Inferior parietal cortex (tissue), 1 donor: ENCODE measurements around the gene REPIN1.
A peak's percentile ranks its signal among the peaks of the same experiment; 100 is the strongest.
"Not testable (repeated sequence)": the region's sequence is repeated elsewhere in the genome, so short reads cannot be mapped to it uniquely, and the experiment has no call there.

Experiments
- DNase-seq: peaks from one replicate; pipeline ENCODE4 v3.0.0-alpha.2; 2016; ENCODE audit errors: extremely low spot score

REPIN1 gene

GRCh38 chr7:150375662-150376521 is 7.3 kb downstream of the REPIN1 start:
- no peak for DNase-seq

DNA sequence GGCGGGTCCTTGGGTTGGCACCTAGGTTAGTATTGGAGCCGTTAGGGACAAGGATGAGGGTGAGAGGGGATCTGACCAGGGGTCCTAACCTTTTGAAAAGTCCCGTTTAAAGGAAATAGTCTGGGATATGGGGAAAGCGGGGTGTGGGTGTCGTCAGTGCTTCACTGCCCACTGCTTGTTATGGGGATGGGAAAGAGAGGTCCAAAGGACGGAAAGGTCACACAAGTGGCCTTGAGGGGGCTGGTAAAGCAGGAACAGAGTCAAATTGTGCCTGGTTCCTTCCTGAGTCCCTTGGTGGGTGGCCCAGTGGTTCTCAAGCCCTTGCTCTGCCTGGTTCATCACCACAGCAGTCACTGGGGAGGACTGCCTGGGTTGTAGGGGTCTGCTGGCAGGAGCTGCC is 7.9 kb downstream of the REPIN1 start:
- no peak for DNase-seq

DNA sequence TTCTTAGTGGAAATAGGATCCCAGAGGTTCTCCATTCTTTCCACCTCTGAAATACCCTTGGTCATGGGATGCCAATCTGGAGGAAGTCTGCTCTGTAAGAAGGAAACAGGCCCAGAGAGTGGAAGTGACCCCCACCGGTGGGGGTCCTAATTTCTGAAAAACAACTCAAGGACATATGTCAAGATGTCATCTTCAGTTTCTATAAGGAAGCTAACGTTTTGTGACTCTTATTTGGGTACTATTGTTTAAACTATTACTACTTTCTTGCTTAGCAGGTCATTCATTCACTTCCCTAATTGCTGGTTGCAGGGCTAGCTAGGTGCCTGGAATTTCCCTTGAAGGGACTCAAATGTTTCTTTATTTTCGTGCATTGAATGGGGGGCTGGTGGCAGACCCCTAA is 8.6 kb downstream of the REPIN1 start:
- no peak for DNase-seq

DNA sequence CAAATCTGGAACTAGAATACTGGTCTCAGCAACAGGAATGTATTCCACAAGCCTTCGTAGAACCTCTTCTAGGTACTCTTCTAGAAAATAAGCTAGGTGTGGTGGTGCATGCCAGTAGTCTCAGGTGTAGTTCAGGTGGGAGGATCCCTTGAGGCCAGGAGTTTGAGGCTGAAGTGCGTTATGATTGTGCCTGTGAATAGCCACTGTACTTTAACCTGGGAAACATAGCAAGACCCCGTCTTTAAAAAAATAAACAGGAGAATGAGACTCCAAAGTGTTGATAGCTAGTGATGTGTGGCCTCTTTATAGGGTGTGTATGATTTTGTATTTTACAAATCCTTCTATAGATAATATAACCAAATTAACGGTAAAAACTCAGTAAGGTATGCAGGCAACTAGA is 9.0 kb downstream of the REPIN1 start:
- no peak for DNase-seq

GRCh38 chr7:150378115-150378852 is 9.7 kb downstream of the REPIN1 start:
- DNase-seq, result no peak

DNA sequence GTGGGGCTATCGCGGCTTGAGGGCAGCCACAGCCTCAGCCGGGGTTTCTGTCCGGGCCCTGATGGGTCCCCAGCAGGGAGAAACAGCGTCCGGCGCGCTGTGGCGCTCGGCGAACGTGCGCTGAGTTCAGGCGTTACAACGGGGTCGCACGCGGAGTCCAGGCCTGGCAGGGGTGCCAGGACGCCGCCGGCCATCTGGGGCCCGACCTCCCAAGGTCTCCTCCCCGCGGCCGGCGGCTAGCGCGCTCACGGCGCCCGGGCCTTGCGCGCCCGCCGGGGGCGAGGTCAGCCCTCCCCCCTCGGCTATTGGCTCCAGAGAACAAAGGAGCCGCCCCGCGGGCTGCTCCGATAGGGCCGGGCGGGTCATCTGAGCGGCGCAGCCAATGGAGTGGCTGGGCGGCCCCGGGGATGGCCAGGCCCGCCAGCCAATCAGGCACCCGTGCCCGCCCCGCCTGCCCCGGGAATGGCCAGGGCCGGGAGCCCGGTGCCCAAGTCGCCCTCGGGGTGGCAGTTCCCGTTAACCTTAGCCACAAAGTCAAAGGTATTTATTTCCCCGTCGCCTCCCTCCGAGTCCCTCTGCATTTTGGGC is 10.3 kb downstream of the REPIN1 start, which contains the start of gene ZNF775:
ZNF775 (plus strand) TSS at position 478 of the 588 bp plus-strand sequence. CDS start 9,141 bp downstream, outside the sequence.
- peak; percentile 93 for DNase-seq

- DNase-seq, result no peak
Observed at GRCh38 chr7:150379441-150380379, 11.1 kb downstream of the REPIN1 start.

- DNase-seq, result no peak
Observed at GRCh38 chr7:150380463-150380862, 11.8 kb downstream of the REPIN1 start.

DNA sequence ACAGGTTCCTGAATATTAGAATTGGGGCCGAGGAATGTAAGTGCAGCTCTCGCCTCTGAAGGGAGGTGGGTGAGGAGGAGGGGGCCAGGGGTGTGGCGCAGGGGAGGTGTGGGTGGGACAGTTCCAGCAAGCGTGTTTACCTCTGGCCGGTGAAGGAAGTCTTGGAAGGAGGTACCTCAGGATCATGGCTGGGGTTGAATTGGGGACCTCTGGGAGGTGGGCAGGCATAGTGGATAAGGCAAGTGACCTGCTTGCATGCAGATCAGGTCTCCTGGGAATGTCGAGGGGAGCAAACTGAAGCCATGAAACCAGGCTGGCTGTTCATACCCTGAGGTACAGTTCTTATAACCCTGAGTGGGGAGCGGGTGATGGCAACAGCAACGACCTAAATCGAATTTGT is 12.5 kb downstream of the REPIN1 start:
- DNase-seq, result no peak

DNA sequence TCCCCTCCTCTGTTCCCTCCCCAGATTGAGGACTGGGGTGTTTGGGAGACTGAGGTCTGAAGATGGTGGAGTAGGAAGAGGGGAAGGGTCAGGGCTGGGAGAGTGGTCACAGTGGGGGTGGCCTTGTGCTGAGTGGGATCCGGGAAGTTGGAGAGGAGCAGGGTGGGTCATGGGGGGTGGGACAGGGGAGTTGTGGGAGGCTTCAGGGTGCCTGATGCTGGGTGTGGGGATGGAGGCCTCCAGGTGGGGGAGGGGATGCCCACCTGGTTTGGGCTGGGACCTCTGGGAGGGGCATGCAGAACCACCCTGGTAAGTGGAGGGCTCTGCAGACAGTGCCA is 13.1 kb downstream of the REPIN1 start:
- DNase-seq, result no peak

DNA sequence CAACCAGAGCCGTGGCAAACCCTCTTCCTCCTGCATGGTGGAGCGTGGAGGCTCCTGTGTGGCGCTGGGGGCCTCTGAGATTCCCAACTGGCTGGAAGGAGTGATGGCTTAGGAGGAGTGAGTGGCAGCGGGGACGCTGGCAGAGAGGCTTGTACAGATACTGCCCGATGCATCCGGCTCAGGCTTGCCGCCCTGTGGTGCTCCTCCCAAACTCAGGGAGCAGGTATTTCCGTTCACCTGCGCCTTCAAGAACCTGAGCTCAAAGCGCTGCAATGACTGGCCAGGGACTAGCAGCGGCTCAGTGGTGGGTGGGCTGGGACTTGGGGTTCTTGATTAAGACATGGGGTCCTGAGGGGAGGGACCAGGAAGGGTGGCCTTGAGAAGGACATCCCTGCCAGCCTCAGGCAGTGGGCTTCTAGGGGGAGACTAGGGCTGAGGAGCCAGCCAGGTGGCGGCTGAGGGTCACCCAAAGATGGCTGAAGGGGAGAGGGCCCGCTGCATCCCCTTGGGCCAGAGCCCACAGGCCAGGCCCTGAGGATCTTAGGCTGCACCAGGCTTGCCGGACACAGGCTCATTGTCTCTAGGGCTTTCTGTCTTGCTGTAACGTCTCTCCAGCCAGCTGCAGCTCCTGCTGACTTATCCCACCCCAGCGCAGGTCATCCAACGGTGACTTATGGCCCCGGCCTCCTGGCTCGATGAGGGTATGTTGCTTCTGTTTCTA is 13.7 kb downstream of the REPIN1 start:
- DNase-seq, result no peak

DNA sequence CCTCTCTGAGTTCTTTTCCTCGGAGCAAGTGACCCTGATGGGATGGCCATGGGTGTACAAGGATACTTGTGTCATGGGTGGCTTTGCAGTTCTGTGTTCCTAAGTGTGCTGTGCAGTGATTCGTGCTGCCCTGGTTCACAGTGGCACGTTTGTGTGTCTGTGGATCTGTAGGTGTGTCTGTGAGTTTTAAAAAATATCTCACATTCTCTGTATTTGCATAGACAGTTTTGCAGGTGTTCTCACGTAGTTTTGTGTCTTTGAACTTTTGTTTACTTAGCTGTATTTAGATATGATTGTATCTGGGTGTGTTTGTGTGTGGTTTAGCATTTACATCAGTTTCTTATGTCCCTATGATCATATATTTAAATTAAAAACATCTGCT is 14.2 kb downstream of the REPIN1 start:
- no peak for DNase-seq

DNA sequence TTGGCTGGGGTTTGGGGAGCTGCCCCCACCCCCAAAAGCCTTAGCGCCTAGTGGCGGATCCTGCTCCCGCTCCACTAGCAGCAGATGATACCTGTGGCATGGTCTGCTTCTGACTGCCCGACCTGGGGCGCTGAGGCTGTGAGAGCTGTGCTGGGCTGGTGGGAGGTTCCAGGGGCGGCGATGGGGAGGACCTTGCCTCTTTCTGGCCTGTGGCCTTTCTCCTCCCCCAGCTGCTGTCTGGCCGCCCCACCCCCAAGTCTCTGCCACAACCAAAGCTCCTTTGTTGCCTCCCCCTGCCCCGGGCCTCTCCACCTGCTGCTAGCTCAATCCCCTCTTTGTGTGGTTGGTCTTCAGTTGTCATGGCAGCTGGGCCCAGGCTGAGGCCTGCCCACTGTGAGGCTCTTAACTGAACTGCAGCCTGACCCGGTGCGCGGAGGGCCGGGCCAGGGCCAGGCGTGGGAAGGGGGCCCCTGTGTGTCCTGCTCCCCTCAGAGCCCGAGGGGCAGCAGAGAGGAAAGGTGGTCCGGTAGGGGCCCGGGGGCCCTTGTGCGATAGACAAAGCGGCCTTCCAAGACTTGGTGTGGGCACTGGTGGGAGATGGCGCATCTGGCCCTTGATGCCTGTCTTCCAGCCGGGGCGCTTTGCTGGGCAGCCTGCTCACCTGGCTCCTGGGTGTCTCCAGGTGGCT is 15.2 kb downstream of the REPIN1 start:
- peak; percentile 82 for DNase-seq

DNA sequence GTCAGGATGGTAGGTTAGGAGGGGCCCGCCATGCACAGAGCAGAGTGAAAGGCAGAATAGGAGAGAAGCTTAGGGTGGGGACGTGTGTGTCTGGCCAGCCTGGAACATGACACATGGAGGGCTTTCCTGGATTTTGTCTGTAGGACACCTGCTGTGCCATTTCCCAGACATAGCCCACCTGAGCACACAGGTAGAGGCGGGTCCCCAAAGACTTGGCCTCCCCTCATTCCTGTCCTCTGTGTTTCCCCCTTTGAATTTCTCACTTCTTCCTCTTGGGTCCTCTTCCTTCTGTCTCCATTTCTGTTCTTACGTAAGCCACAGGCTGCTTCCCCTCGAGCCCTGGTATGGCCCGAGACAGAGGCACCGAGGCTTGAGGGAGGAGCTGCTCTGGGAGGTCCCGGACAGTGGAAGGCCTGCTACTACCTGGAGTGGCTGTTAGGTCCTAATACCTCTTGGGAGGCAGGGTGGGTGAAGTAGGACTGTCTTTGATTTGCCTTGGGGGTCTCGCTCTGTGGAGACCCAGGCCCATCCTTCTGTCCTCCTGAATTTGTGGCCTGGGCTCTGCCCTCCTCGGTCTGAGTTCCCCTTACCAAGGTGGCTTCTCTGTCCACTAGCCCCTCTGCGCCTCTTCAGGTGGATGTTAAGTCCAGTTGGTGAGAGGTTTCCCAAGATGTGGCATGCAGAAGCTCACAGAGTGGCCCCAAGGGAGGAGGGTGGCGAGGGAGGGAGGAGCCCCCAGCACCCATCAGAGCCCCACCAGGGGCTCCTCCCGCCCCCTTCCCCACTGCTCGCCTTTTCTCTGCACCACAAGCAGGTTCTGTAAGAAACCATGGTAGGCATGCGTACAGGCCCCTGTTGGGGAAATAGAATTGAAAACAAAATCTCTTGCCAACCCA is 16.0 kb downstream of the REPIN1 start:
- no peak for DNase-seq

- DNase-seq, result no peak
Observed at GRCh38 chr7:150385302-150385723, 16.7 kb downstream of the REPIN1 start.

DNA sequence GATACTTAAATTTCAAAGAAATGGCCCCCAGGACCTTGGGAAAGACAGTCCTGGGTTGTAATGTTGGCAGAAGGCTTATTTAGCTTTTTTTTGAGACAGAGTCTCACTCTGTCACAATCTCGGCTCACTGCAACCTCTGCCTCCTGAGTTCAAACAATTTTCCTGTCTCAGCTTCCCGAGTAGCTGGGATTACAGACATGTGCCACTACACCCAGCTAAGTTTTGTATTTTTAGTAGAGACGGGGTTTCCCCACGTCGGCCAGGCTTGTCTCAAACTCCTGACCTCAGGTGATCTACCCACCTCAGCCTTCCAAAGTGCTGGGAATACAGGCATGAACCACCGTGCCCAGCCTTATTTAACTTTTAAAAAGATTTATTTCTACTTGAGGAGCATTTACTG is 17.3 kb downstream of the REPIN1 start:
- DNase-seq, result not testable (repeated sequence)

GRCh38 chr7:150388306-150388705 is 19.7 kb downstream of the REPIN1 start:
- no peak for DNase-seq

GRCh38 chr7:150388709-150389531 is 20.3 kb downstream of the REPIN1 start:
- peak; percentile 78 for DNase-seq

GRCh38 chr7:150389532-150389816 is 20.9 kb downstream of the REPIN1 start:
- no peak for DNase-seq
